GM10248 (cell line): ENCODE data around the gene VPS37C.

Experiments
- CTCF ChIA-PET: fragments of 300-600 bp; sonication (Branson Sonifier 250); formaldehyde crosslinking; extraction: SDS; loops from one replicate; lab custom pipeline; 2021; ENCODE audit warnings: antibody characterized with exemption; lab: Yijun Ruan, JAX
- POLR2A ChIA-PET: fragments of 350-650 bp; sonication (Branson Sonifier 250); formaldehyde crosslinking; extraction: SDS; loops from one replicate; lab custom pipeline; 2020; ENCODE audit warnings: antibody characterized with exemption; lab: Yijun Ruan, JAX
- DNase-seq: peaks from one replicate; pipeline ENCODE4 v3.0.0; 2012; ENCODE audit errors: extremely low spot score
- TF ChIP-seq, protein P1 (sequence below): IDR thresholded peaks from 2 replicates; pipeline ENCODE4 v1.5.1; 2012; ENCODE audit warnings: mild to moderate bottlenecking, low read depth; ENCODE audit errors: extremely low read depth, missing control alignments, control extremely low read depth

VPS37C gene

GRCh38 chr11:61112575-61112974, 48.7 kb downstream of the VPS37C start:
- ChIA-PET POLR2A (no interaction called here), CTCF (interaction anchor here (1.1 to 12.1 kb wide), 10 partner anchors 13 to 281 kb away, joined by 3 to 103 read pairs (median 3); no protein-coding TSS in a partner anchor)
- TF ChIP-seq, protein P1, sequence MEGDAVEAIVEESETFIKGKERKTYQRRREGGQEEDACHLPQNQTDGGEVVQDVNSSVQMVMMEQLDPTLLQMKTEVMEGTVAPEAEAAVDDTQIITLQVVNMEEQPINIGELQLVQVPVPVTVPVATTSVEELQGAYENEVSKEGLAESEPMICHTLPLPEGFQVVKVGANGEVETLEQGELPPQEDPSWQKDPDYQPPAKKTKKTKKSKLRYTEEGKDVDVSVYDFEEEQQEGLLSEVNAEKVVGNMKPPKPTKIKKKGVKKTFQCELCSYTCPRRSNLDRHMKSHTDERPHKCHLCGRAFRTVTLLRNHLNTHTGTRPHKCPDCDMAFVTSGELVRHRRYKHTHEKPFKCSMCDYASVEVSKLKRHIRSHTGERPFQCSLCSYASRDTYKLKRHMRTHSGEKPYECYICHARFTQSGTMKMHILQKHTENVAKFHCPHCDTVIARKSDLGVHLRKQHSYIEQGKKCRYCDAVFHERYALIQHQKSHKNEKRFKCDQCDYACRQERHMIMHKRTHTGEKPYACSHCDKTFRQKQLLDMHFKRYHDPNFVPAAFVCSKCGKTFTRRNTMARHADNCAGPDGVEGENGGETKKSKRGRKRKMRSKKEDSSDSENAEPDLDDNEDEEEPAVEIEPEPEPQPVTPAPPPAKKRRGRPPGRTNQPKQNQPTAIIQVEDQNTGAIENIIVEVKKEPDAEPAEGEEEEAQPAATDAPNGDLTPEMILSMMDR: no peak
- no peak for DNase-seq

- CTCF ChIA-PET: interaction anchor here (0.6 to 12.1 kb wide), 9 partner anchors 14 to 281 kb away, joined by 3 to 103 read pairs (median 3); no protein-coding TSS in a partner anchor
- POLR2A ChIA-PET: no interaction called here
- TF ChIP-seq, protein P1: no peak
- DNase-seq: no peak
Measured at GRCh38 chr11:61111786-61112517, 49.3 kb downstream of the VPS37C start.

DNA sequence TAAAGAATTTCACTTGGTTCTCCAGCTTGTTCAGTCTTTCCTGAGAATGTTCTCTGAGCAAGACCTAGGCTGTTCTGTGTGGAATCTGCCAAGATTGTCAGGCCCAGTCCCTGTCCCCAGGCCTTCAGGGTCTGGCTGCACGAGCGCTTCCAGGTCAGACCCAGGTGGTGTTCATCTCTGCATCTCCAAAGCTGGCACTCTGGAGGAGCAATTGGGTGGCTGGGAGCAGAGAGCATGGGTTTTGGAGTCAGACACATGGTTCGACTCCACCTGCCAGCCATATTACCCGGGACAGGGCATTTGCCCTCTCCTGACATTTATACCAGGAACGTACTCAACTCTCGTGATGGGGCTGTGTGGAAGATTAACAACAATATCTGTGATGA, 50.2 kb downstream of the VPS37C start:
- POLR2A ChIA-PET: no interaction called here
- no peak for DNase-seq
- CTCF ChIA-PET: interaction anchor here (1.1 to 12.1 kb wide), 6 partner anchors 15 to 212 kb away, joined by 3 to 103 read pairs (median 4); no protein-coding TSS in a partner anchor
- TF ChIP-seq, protein P1: no peak

- ChIA-PET CTCF (interaction anchor here (1.1 to 12.1 kb wide), 5 partner anchors 10 to 211 kb away, joined by 3 to 103 read pairs (median 3); no protein-coding TSS in a partner anchor), POLR2A (no interaction called here)
- DNase-seq: no peak
- TF ChIP-seq, protein P1: no peak
Measured at GRCh38 chr11:61110255-61111049, 50.8 kb downstream of the VPS37C start.

DNA sequence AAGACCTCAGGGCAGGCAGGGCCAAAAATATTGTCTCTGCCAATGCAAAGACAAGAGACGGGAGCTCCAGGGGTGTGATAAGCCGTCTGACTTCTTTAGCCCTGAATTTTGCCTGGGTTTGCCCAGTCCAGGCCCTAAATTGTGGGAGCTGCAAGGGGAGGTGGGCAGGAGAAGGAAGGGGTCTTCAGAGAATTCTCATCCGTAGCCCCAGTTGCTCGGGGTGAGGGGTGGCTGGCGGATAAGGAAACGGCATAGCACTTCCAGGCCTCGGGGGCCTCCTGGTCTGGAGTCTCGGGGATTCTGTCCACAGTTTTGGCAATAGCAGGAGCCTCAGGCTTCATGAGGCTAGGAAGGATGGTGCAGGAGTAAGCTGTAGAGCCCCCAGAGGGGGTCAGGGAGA, 51.6 kb downstream of the VPS37C start:
- ChIA-PET POLR2A (no interaction called here), CTCF (interaction anchor here (1.1 to 12.1 kb wide), 3 partner anchors 11 to 64 kb away, joined by 3 to 103 read pairs (median 5); no protein-coding TSS in a partner anchor)
- DNase-seq: no peak
- TF ChIP-seq, protein P1: no peak
